IPS-11a (cell line): ENCODE measurements around the gene ZYG11A.

Experiments
- H3K4me3 ChIP-seq: one replicate; pipeline ENCODE4 v1.5.1; 2013; ENCODE audit warnings: low read depth, low read length, control low read depth

Gene ZYG11A

DNA sequence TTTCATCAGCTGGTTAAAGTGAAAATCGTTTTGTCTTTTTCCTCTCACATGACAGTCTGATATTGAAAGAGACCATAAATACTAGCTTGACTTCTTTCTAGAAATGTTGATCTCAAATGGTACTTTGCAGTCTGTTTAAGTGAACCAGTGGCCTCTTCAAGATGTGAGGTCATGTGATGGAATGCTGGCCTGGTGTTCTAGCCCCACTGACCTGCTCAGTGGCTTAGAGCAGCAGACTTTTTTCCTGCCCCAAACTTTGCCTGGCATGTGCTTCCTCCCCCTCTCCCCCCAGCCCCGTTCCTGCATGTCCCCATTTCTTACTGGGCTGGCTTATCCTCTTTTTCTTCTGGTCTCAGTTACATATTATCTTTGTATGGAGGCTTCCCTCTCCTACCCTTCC, 34.3 kb downstream of the ZYG11A start:
- no peak overlapping the region for H3K4me3 ChIP-seq

DNA sequence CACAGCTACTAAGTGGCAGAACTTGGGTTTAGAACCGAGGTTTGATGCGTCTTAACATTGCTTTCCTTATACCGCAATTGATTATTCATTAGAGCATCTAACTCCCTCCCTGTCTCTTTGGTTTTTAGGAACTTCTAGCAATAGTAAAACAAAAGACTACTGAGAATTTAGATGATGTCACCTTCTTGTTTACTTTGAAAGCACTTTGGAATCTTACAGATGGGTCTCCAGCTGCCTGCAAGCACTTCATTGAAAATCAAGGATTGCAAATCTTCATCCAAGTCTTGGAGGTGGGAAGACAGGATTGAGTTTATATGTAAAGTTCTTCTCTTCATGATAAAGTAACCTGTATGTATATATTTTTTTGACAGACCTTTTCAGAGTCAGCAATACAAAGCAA, 35.0 kb downstream of the ZYG11A start:
- no peak overlapping the region for H3K4me3 ChIP-seq

DNA sequence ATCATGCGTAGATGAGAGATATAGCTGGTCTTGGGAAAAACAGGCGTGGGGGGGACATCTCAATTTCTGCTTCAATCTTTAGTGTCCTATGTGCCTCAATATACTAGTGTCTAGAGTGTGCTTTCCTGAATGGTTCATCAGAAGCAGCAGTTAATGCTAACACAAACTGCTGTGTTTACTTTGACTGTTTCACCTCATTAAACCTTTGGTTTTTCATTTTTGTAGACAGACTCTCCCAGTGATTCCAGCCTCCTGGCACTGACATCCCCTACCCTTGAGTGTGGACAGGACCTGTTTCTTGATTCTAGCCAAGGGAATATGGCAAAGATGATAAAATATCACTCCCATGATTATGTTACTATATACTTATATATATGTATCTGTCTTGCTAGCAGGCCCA, 37.6 kb downstream of the ZYG11A start:
- H3K4me3 ChIP-seq = no peak overlapping the region

DNA sequence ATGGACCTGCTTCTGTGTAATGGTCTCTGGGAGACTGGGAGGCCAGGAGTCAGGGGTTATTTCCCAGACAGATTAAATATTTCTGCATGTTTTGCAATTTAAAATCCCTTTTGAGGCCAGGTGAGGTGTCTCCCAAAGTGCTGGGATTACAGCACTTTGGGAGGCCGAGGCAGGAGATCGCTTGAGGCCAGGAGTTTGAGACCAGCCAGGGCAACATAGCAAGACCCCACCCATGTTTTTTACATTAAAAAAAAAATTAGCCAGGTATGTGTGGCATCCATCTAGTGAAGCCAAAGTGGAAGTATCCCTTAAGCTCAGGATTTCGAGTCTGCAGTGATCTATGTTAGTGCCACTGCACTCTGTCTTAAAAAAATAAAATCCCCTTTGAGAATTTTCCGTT, 44.9 kb downstream of the ZYG11A start:
- no peak overlapping the region for H3K4me3 ChIP-seq

DNA sequence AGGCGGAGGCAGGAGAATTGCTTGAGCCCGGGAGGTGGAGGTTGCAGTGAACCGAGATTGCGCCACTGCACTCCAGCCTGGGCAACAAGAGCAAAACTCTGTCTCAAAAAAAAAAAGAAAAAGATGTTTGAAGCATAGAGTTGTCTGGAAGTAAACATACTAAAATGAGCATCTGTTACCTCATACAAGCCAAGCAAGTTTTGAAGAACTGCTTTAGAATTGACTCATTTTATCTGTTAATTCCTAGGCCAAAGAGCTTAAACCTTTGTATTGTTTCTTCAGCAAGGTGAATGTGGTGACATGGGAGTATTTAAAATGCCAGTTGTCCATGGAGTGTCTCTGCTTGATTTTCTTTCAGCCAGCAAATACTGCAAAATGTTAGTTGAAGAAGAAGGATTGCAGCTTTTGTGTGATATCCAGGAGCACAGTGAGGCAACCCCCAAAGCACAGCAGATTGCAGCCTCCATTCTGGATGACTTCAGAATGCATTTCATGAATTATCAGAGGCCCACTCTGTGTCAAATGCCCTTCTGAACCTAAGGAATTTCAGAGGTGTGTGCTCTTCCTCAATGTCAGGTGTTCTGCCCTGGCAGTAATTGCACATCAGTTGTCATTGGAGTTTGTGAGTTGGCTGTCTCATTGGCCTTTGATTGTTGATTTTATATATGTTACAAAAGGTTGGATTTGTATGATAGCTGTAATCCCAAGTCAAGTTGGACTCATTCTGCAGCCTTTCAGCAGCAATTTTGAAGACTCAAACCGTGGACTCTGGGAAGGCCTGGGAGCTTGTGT, 50.1 kb downstream of the ZYG11A start:
- no peak overlapping the region for H3K4me3 ChIP-seq

DNA sequence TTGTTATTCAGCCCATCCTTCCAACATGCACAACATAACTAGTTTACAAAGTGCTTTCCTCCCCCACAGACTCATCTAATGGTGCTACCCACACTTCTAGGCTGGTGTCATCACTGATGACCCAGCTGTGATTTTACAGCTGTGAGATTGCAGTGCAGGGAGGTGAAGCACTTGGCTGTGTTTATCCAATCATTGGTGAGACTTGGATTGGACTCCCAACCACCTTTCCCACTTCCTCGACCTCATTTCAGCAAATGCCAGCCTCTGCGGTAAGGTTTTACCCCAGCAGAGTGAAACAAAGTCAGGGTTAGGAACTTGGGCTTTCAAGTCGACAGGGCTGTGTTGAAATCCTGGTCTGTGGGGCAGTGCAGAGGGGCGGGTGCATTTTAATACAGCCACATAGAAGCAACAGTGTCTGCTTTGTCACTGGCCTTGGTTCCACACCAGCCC, 56.9 kb downstream of the ZYG11A start:
- H3K4me3 ChIP-seq = no peak overlapping the region

DNA sequence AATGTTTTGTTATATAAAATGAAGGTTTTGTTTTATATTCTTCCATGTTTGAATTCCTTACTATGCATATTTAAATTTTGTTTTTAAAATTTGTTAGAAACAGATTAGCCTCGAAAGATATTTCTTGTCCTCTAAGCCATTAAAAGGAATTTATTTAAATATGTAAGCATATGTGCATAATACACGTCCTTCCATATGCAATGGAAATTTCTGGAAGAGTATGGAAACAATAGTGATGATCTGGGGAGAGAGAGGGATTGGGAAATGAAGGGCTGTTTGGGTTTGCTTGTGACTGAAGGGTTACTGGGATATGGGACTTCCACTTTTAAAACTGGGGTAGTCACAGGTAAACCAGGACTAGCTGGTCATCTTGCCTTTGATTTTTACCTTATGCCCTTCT, 57.8 kb downstream of the ZYG11A start:
- H3K4me3 ChIP-seq = no peak overlapping the region

DNA sequence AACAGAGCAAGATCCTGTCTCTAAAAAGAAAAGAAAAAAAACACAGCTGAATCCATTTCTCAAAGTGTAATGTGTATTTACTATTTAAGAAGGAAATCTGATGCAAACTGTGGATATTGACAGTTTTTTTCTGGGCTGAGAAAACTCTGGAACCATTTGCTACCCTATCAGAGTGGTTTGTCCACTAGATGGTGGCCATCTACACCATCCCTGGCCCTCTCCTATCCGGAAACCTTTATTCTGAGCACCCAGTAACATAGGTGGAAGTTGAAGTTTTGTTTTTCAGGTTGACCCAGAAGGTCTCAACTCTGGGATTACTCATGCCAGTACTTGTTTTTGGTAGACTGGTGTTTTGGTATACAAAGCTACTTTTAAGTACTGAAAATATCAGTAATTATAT, 58.8 kb downstream of the ZYG11A start:
- H3K4me3 ChIP-seq = no peak overlapping the region

DNA sequence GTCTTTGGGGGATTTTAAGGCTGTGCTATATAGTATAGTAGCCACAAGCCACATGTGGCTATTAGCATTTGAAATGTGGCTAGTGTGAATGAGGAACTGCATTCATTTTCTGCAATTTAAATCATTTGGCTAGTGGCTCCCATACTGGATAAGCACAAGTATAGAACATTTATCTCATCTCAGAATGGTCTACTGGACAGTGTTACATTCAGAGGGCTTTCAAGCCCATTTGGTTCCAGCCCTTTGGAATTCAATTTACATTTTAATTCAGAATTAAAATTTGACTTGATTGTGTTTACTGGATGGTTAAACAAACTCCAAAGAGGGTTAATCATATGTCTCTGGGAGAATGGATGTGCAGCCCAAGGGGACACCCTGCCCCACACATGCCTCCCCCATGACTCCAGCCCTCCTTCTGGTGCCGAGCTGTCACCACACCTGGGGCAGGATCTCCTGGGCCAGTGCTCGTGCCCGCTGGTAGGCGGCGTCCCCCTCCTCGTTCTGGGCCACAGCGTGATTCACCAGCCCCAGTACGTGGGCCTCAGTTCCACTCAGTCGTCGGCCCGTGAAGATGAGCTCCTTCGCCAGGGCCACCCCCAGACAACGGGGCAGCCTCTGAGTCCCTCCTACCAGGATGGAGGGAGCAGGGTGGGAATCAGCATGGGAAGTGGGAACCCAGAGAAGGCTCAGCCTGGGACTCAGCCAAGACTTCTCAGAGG, 61.8 kb downstream of the ZYG11A start:
- H3K4me3 ChIP-seq = no peak overlapping the region

DNA sequence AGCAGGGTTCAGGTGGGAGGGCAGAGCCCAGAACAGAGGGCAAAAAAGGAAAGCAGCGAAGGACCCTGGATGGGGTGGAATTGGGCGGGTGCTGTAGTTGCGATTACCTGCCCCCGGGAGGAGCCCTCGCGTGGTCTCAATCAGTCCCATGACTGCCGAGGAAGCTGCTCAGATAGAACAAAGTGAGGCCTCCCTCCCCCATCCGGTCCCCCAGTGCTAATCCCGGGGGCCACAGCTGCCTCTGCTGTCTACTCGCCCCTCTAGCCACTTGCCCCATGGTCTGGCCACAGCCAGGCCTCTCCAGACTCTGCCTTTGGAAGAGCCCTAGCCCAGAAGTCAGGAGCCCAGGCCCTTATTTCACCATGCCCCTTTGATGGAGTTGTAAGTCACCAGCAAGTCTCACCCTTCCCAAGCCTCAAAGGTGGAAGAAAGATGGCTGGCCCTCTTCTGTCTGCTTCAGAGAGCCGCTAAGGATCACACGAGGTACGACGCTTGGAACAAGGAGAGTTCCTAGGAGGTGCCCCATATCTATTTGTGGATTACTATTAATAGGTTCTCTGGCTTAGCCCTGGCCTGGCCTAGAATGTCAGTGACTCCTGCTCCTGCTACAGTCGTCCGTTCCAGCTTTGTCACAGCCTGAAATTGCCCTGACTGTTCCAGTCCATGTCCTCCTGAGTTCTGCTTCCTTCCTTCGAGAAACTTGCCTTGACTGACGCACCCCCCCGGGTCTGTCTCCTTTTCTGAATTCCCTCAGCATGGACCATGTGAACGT, 62.6 kb downstream of the ZYG11A start:
- H3K4me3 ChIP-seq = no peak overlapping the region

DNA sequence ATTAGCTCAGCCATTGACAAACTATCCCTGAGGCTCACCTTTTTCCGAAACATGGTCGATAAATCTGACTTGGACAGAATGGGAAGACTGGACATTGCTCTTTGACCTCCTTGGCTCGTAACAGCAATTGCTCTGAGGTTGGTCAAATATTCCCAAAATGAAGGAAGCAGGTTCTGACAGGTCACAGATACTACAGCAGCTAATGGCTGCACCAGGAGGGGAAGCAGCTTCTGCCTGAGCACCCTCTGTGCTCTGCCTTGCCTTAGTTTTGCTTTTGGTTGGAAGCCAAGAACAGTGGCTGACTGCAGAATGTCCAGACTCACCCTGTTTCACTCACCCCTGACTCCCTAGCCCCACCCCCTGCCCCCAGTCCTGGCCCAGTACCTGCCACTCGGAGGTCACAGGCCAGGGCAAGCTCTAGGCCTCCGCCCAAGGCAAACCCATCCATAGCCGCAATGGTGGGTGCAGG, 63.6 kb downstream of the ZYG11A start:
- H3K4me3 ChIP-seq = no peak overlapping the region

DNA sequence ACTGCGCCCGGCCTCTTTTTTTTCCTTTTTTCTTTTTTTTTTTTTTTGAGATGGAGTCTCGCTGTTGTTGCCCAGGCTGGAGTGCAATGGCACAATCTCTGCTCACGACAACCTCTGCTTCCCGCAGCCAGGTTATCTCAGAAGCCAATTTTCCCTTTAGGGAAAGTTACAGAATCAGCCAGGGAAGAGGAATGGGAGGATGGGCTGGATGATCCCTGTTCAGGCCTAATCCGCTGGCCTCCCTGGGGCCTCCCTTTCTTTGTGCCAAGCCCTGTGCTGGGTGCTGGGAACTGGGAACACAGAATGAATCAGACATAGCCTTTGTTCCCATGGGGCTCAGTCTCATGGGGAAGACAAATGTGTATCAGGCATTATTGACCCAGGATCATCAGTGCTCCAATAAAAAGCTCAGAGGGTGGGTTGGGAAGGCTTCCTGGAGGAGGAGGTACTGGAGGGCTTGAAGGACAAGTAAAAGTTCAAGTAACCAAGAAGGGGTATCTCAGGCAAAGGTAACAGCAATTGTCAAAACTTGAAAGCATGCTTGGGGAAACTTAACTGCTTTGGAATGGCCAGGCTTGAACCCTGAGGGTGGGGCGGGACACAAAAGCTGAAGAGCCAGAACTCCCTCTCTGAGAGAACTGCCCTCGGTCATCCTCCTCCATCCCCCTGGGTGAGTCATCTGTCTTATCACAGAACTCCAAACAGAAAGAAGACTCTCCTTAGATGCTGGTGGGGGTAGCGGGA, 64.7 kb downstream of the ZYG11A start:
- H3K4me3 ChIP-seq = no peak overlapping the region

DNA sequence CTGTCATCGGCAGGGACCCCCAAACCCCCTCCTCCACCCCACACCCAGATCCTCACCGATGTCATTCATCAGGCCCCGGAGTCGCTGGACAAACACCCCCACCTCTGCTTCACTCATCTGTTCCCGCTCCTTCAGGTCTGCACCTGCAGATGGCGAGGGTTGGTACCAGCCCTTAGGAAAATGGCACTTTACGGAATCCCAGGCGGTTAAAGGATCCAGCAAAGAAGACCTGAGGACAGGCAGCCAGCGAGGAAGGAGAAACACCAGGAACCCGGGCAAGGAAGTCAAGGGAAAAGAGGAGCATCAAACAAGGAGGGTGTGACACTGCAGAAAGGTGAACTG, 65.2 kb downstream of the ZYG11A start:
- no peak overlapping the region for H3K4me3 ChIP-seq

DNA sequence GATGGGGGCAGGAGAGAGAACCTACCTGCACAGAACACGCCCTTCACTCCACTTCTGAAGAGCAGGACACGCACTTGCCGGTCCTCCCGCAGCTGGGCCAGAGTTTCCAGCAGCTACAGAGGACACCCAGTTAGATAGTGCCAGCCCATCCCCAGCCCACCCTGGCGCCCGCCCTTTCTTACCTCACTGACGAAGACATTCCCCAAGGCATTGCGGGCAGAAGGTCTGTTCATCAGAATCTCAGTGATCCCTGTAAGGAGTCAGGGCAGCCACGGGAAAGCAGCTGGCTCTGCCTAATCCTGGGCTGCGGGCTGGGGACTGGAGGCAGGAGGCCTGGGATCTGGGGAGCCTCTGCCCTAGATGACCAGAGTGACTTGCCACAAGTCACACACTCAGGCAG, 69.0 kb downstream of the ZYG11A start:
- no peak overlapping the region for H3K4me3 ChIP-seq

DNA sequence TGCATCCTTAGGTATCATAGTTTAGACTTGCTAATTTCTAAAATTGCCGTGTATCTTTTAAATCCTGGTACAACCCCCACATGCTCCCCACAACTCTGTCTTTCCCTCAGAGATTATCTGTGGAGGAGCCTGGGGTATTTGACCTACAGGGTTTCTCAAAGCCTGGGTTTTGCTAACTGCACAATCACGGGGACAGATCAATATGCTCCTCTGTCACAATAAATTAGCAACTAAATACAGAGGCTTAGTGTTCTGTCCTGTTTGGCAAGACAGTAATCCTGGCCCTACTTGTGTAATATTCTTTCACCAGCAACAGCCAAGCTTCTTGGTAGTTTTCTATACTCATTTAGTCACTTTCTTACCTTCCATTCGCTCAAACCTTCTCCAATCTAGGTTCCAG, 70.5 kb downstream of the ZYG11A start:
- H3K4me3 ChIP-seq = no peak overlapping the region

DNA sequence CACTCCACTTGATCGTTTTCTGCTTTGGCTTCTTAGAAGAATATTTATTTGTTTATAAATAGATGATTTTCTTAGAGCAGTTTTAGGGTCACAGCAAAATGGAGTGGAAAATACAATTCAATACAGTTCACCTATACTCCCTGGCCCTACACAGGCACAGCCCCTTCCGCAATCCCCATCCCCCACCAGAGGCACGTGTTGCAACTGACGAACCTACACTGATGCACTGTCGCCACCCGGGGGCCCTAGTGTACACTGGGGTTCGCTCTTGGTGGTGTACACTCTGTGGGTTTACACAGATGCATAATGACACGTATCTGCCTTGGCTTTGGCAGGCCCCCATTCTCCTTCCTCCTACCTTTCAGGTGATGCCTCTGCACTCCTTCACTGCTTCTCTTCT, 71.0 kb downstream of the ZYG11A start:
- no peak overlapping the region for H3K4me3 ChIP-seq

DNA sequence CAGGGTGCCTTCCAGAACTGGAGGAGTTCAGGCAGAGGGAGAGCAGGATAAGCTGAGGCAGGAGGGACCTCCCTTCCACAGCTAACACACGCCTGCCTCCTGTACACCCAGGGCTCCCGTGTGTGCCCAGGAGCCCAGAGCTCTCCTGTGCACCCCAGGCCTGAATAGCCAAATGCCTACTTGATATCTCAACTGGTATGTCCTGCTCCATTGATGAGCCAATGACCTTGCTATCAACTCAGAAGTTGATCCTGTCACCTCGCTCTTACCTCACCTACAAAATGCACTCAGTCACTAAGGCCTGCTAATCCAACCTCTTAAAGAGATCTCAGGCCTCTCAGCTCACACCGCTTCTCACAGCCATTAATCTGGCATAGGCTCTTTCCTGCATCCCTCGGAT, 71.9 kb downstream of the ZYG11A start:
- no peak overlapping the region for H3K4me3 ChIP-seq

DNA sequence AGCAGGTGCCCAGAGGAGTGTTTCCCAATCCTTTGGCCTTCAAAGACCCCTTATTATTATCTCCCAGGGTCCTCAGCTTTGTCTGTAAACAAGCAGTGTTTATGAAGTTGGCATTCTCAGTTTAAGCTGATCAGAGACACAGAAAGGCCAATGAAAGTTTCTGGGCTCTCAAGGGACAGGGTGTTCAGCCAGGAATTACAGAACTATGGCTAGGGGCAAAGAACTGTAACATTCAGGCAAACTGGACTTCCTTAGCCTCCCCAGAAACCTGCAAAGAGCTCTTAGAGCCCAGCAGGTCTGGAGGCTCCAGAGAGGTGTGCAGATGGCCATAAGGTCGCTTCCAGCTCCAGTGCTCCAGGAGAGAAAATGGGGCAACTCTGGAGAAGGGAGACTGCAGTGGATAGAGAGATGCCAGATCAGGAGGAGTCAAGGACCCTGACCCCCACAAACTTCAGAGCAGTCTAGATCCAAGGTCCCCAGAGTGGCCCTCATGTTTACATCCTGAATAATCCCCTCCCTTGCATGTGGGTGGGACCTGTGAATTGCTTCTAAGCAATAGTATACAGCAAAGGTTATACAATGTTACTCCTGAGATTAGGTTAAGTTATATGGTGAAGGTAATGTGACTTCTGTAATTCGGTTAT, 72.8 kb downstream of the ZYG11A start:
- no peak overlapping the region for H3K4me3 ChIP-seq

DNA sequence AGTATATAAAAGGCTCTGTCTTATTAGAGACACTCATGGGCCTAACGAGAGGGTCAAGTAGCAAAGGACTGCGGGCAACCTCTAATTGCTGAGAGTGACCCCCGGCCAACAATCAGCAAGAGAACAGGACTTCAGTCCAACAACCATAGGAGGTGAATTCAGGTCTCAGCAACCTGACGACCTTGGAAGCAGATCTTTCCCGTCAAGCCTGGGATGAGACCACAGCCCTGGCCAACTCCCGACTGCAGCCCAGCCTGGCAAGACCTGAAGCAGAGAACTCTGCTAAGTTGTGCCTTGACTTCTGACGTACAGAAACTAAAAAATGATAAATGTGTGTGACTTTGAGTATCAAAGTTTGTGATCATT, 73.3 kb downstream of the ZYG11A start:
- H3K4me3 ChIP-seq = no peak overlapping the region

DNA sequence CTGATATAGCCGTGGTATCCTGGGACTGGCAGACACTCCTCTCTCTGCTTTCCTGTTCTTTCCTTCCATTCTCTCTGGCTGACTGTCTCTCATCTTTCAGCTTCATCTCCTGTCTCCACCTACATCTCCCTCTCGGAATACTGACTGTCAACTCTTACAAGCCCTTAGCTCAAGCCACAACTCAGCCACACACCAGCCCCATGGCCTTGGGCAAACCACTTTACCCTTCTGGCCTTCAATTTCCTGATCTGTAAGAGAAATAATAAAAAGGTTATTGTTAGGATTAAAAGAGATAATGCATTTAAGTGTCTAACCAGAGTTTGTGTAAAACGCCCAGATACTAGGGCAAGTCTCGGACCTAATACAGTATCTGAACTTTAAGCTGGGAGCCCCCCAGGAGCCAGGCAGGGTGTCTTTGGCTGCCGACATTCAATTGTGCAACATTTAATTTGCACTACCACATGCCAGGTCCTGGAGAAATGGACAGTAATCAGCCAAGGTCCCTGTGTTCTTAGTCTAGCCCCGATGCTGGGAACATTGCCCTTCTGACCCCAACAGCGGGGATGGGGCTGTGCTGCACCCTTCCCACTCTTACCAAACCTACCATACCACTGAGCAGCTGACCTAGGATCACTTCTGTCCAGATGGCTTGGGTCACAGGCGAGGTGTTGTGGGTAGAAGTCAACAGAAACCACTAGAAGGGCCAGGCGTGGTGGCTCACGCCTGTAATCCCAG, 73.8 kb downstream of the ZYG11A start:
- no peak overlapping the region for H3K4me3 ChIP-seq
